KOPT-K1 (cell line): Measurements from ENCODE around the gene DSCAML1.

Source experiments
- H3K27ac ChIP-seq: fragments of 200-600 bp; sonication (generic); 2 replicates; pipeline ENCODE4 v1.5.1; 2016; ENCODE audit warnings: antibody characterized with exemption, mild to moderate bottlenecking, low read depth, low read length; ENCODE audit not compliant: poor library complexity, severe bottlenecking
- H3K36me3 ChIP-seq: fragments of 200-600 bp; sonication (generic); 2 replicates; pipeline ENCODE4 v1.5.1; 2017; ENCODE audit warnings: antibody characterized with exemption, mild to moderate bottlenecking, low read length, moderate library complexity; ENCODE audit not compliant: insufficient read depth
- H3K9me3 ChIP-seq: fragments of 200-600 bp; sonication (generic); 2 replicates; pipeline ENCODE4 v1.5.1; 2017; ENCODE audit warnings: antibody characterized with exemption, low read length, mild to moderate bottlenecking; ENCODE audit not compliant: insufficient read depth, poor library complexity, severe bottlenecking

Gene DSCAML1

GRCh38 chr11:117523680-117524079, 273.3 kb downstream of the DSCAML1 start:
- Histone ChIP-seq H3K36me3 (no peaks in the 10 kb centered on the region), H3K9me3 (no peaks in the 10 kb centered on the region), H3K27ac (no peak overlapping the region)

GRCh38 chr11:117521974-117522373, 275.0 kb downstream of the DSCAML1 start:
- H3K27ac ChIP-seq = no peak overlapping the region
- no peaks in the 10 kb centered on the region for H3K36me3 ChIP-seq
- H3K9me3 ChIP-seq = no peaks in the 10 kb centered on the region

GRCh38 chr11:117520966-117521365, 276.1 kb downstream of the DSCAML1 start:
- no peaks in the 10 kb centered on the region for H3K9me3 ChIP-seq
- H3K27ac ChIP-seq = no peak overlapping the region
- no peaks in the 10 kb centered on the region for H3K36me3 ChIP-seq

DNA sequence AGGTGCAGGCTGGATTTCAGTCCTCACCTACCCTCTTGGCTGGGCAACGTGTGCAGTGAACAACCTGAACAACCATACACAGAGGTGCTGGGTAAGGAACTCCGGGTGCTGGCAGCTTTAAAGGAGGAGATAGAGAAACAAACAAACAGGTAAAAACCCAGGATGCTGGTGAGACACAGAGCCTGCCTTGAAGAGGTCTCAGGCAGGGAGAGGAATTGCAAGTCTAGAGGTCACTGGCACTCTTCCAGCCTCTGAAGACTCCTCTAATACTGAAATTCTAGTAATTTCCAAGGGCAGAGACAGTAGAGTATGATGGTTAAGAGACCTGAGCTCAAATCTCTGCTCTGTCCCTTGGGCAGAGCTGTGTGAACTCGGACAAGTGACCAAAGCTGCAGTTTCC, 276.8 kb downstream of the DSCAML1 start:
- Histone ChIP-seq H3K9me3 (no peaks in the 10 kb centered on the region), H3K36me3 (no peaks in the 10 kb centered on the region), H3K27ac (no peak overlapping the region)

GRCh38 chr11:117519590-117519989, 277.4 kb downstream of the DSCAML1 start:
- Histone ChIP-seq H3K27ac (no peak overlapping the region), H3K9me3 (no peaks in the 10 kb centered on the region), H3K36me3 (no peaks in the 10 kb centered on the region)

- Histone ChIP-seq H3K27ac (no peak overlapping the region), H3K36me3 (no peaks in the 10 kb centered on the region), H3K9me3 (no peaks in the 10 kb centered on the region)
Measured at GRCh38 chr11:117519170-117519569, 277.8 kb downstream of the DSCAML1 start.

DNA sequence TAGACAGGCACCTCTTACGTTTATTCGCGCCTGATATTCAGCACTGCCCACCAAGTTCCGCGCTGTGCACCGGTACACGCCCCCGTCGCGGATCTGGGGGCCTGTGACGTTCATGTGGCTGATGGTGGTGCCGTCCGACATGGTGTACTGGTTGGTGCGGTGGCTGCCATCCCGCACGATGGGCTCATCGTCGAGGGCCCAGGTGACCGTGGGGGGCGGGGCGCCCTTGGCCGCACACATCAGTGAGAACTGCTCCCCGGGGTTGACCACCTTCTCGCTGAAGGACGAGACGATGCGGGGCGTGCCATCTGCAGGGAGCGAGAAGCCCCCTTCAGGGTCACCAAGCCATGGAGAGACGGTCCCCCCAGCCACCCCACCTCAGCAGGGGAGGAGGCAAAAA, 278.6 kb downstream of the DSCAML1 start:
- H3K36me3 ChIP-seq = no peaks in the 10 kb centered on the region
- no peaks in the 10 kb centered on the region for H3K9me3 ChIP-seq
- no peak overlapping the region for H3K27ac ChIP-seq

- Histone ChIP-seq H3K36me3 (no peaks in the 10 kb centered on the region), H3K27ac (no peak overlapping the region)
Measured at GRCh38 chr11:117517097-117517496, 279.9 kb downstream of the DSCAML1 start.

DNA sequence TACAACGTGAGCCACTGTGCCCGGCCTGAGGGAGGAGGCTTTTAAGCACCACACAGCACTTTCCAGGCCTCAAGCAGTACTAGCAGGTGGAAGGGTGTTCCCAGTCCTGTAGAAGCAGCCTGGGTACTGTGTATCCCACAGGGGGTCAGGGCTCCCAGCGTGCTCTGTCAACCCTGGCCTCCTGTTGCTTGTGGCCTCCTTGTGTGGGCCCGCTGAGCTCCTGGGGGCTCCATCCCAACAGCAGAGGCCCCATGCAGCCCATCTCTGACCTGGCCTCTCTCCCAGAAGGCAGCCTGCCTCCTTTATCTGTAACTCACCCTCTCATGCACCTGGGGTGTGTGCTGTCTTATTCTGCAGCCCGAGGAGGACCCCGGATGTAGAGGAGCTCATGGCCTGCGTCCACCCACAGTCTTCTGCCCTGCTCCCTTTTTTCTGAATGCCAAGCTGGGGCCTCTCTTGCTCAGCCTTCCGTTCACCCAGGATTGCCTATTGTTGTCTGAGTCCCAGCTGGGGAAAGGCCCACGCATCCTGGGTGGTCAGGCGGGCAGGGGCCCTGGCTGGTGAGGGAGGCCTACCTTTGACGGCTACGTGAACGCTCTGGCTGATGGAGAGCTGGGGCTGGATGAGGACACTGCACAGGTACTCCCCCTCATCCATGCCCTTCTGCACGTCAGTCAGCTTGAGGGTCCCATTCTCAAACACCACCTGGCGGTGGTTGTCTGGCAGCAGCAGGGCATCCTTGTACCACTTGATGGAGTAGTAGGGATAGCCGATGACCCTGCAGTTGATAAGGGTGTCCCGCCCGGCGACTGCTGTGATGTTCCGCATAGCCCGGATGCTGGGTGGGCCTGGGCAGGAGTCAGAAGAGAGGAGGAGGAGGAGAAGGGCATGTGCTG, 280.9 kb downstream of the DSCAML1 start:
- no peak overlapping the region for H3K27ac ChIP-seq
- no peaks in the 10 kb centered on the region for H3K9me3 ChIP-seq
- H3K36me3 ChIP-seq = no peaks in the 10 kb centered on the region

More at GRCh38 chr11:117517097-117517496, 279.9 kb downstream of the DSCAML1 start:
- no peaks in the 10 kb centered on the region for H3K9me3 ChIP-seq

- H3K9me3 ChIP-seq = no peaks in the 10 kb centered on the region
- no peak overlapping the region for H3K27ac ChIP-seq
- no peaks in the 10 kb centered on the region for H3K36me3 ChIP-seq
Measured at GRCh38 chr11:117514256-117514655, 282.8 kb downstream of the DSCAML1 start.

- no peaks in the 10 kb centered on the region for H3K9me3 ChIP-seq
- no peak overlapping the region for H3K27ac ChIP-seq
- no peaks in the 10 kb centered on the region for H3K36me3 ChIP-seq
Measured at GRCh38 chr11:117513666-117514065, 283.4 kb downstream of the DSCAML1 start.

GRCh38 chr11:117511931-117512539, 285.0 kb downstream of the DSCAML1 start:
- no peaks in the 10 kb centered on the region for H3K9me3 ChIP-seq
- H3K27ac ChIP-seq = no peak overlapping the region
- H3K36me3 ChIP-seq = no peaks in the 10 kb centered on the region

- no peaks in the 10 kb centered on the region for H3K9me3 ChIP-seq
- no peaks in the 10 kb centered on the region for H3K36me3 ChIP-seq
- H3K27ac ChIP-seq = no peak overlapping the region
Measured at GRCh38 chr11:117511483-117511930, 285.5 kb downstream of the DSCAML1 start.

DNA sequence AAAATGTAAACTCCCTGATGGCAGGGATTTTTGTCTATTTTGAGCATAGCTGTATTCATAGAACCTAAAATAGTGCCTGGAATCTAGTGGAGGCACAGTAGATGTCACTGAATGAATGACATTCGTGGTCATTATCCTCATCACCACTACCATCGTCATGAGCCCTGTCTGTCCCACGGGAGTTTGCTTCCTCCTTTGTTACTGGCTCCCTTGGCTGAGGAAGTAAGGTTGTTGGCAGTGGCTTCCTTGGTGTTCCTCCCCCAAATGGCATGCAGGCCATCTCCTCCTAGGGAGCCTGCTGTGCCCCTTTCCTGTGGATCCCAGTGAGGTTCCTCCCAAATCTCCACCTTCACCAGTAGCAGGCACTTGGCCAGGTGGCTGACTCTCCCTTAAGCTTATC, 286.4 kb downstream of the DSCAML1 start:
- no peak overlapping the region for H3K27ac ChIP-seq
- no peaks in the 10 kb centered on the region for H3K9me3 ChIP-seq
- no peaks in the 10 kb centered on the region for H3K36me3 ChIP-seq

- H3K9me3 ChIP-seq = no peaks in the 10 kb centered on the region
- no peak overlapping the region for H3K27ac ChIP-seq
- H3K36me3 ChIP-seq = no peaks in the 10 kb centered on the region
Measured at GRCh38 chr11:117509543-117509942, 287.5 kb downstream of the DSCAML1 start.

DNA sequence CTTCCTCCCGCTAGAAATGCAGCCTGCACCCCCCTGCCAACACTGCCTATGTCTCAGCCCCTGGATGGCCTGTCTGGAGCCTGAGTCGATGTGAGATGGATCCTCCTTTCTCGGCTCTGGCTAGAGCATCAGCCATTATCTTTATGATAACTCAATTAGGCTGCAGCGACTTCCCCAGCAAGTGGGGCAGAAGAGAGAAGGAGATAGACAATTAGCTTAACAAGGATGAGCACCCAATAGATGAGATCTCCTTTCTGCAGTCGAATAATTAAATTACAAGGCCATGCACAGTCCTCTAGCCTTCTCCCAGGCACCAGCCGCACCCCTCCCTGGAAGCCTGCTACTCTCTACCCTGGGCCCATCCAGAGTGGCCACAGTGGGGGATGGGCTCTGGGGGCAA, 290.0 kb downstream of the DSCAML1 start:
- H3K9me3 ChIP-seq = no peaks in the 10 kb centered on the region
- H3K36me3 ChIP-seq = no peaks in the 10 kb centered on the region
- no peak overlapping the region for H3K27ac ChIP-seq
